NCI-H1930 (cell line): ENCODE measurements around the gene NAIF1.
"Not testable (repeated sequence)": the region's sequence is repeated elsewhere in the genome, so short reads cannot be mapped to it uniquely, and the experiment has no call there.

Source experiments
- DNase-seq, 2 experiments: peaks; one replicate each; lab custom pipeline; 2025; lab: John Stamatoyannopoulos, UW

The NAIF1 gene

GRCh38 chr9:128087262-128087661, 20.1 kb upstream of the NAIF1 start:
- no peak for DNase-seq

- DNase-seq = no peak
These were observed 18.8 kb upstream of the NAIF1 start for GRCh38 chr9:128085943-128086342.

DNA sequence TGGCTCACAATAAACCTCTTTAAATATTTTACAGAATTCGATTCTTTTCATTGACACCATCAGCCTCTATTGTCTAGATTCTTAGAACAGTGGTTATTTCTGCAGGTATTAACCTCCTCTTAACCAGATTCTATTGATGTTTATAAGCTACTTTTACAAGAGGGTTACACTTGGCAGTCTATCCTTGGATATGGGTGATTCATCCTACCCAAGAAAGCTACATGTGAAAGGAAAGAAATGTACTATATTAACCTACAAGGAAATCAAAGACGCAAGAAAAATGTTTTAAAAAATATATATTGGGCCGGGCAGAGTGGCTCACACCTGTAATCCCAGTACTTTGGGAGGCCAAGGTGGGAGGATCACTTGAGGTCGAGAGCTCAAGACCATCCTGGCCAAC, 17.6 kb upstream of the NAIF1 start:
- DNase-seq = no peak

DNA sequence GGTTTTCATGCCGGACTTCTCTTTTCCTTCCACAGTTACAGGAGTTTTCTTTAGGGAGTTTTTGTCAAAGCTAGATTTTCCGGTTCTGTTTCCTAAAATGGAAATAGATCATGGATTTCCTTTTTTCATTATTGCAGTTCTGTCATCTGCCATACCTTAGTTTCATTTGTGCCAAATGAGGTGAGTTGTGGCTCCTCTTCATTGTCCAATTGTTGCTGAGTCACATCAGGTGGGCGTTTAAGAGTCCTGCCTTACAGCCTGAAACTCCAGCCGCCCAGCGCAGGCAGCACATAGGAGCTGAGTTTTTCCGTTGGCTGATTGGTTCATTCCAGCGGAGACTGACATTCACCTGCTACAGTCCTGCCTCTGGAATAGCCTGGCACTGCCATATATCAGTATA, 15.0 kb upstream of the NAIF1 start:
- no peak for DNase-seq

- no peak for DNase-seq
These were observed 13.9 kb upstream of the NAIF1 start for GRCh38 chr9:128081056-128081455.

DNA sequence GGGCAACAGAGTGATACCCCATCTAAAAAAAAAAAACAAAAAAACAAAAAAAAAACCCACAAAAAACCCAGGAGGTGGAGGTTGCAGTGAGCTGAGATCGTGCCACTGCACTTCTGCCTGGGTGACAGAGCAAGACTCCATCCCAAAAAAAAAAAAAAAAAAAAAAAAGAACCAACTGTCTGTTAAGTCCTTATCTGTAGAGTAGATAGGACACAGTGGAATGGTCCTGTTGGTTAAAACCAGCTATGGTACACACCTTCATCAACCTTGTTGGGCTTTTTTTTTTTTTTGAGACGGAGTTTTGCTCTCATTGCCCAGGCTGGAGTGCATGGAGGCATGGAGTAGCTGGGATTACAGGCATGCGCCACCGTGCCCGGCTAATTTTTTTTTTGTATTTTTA, 13.1 kb upstream of the NAIF1 start:
- DNase-seq = no peak

- no peak for DNase-seq
These were observed 11.6 kb upstream of the NAIF1 start for GRCh38 chr9:128078504-128079434.

- no peak for DNase-seq
These were observed 10.9 kb upstream of the NAIF1 start for GRCh38 chr9:128077847-128078503.

DNA sequence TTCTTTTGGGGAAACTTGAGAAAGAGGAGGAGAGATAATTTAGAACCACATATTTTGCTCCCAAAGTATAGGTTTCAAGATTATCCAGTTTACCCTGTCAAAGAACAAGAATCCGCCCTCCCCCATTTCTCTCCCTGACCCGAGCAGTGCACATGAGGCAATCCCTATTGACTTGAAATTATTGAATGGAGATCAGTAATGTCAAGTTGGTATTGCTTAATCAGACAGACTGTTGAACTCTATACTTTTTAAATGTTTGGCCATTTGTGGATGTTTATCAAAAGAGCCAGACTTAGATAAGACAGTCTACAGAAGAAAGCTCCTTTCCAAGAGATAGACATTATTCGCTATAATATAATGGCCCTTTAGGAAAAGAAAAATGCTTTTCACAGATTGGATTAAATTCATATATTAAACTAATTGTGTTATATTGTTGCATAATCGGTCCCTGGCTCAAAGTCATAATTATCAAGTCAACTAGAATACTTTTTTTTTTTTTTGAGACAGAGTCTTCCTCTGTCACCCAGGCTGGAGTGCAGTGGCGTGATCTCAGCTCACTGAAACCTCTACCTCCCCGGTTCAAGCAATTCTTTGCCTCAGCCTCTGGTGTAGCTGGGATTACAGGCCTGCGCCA, 6.2 kb upstream of the NAIF1 start:
- DNase-seq = no peak

DNA sequence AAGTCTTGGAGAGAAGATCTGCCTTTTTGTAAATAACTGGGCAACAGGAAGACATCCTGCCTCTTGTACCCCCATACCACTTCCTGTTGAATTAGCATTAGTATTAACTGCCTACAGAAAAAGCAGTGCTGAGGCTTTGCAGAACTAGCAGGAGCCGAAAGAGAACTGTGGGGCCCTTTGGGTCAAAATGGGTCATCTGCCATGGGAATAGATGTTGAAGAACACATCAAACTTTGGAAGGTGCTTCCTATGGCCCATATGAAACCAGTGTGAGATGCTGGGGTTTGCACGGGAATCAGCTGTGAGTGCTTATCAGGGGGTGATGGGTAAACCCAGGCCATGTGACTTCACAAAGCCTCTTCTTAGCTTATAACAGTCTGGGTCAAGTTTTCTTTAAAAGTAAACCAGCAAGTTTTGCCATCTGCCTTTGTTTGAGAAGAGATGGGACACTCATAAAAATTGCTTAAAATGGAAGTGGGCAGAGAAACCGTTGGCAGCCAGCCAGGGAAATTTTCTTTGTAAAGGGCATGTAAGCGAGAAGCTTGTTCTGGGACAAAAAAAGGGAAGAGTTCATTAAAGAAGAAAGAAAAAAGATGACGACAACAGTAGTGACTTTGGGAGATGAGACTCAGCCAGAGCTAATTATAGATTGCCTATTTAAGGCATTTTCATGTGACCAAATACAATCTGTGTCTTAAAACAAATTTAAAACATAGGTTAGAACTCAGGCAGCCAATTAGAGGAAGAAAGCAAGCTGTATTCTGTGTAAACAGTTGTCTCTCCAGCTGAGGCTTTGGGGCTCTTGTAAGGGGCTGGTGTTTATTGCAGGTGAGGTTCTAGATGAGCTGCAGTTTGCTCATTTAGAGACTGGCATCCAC, 5.3 kb upstream of the NAIF1 start:
- peak in 1 of 2 experiments; percentile 38 for DNase-seq

GRCh38 chr9:128071475-128071874, 4.4 kb upstream of the NAIF1 start:
- DNase-seq = not testable (repeated sequence)

- DNase-seq = no peak
These were observed 3.8 kb upstream of the NAIF1 start for GRCh38 chr9:128070874-128071273.

DNA sequence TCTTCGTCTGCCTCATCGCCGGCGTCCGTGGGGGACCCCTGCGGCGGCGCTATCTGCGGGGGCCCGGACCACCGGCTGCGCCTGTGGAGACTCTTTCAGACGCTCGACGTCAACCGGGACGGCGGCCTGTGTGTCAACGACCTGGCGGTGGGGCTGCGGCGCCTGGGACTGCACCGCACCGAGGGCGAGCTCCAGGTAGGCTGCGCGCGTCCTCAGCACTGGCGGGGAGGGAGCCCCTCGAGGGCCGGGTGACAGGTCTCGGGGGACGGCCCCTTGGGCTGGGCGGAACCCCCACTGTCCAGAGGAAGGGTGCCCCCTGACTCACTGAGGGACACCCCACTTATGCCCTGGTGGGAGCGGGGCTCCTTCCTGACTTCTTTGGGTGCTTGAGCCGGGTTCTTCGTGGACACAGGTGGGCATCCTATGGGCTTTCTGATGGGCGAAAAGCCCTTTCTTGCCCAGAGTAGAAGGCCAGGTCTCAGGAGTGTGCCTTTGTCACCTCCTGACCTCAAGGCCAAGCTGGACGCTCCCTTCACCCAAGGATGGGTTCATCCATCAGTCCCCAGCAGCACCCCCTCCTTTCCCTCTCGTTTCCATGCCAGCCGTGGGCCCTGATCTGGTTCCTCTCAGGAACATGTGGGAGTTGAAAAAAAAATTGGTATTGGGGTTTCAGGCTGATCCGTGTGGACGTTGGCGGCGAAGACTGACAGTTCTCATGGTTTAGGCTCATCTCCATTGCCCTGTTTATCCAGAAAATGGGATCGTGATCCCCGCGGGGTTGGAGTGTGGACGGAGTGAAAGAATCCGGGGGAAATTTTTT, 1.5 kb upstream of the NAIF1 start:
- no peak for DNase-seq

DNA sequence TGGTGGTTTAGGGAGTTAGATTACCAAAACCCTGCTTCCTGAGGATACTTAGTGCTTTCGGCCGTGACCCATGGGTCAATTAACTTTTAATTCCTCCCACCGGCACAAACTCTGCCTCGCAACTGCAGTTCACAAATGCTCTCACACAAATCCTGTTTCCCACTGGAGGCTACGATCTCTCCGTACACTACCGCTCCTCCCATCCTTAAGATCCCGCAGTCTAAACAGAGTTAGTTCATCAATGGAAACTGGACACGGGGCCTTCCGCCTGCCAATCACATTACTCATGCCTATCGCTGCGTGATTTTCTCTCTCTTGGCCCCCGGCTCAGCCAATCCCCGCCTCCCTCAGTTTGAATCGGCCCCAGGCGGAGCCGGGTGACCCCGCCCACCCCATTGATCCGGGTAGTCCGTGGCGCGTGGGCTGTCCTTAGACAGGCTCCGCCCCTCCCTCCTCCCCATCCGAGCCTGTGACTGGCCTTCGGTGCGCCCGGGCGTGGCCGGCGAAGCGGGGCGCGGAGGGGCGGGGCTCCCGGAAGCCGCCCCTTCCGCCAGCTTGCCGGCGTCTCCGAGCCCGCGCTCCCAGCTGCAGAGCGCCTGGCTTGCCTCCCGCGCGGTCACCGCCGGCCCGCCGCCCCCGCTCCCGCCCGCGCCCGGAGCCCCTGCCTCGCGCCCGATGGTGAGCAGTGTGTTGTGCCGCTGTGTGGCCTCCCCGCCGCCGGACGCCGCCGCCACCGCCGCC, 695 bp upstream of the NAIF1 start, which contains the start of gene SLC25A25:
Gene SLC25A25 (plus strand): TSS at position 588 of the 741 bp plus-strand sequence. CDS start 88 bp downstream, at position 676.
- DNase-seq = peak; percentile 98

DNA sequence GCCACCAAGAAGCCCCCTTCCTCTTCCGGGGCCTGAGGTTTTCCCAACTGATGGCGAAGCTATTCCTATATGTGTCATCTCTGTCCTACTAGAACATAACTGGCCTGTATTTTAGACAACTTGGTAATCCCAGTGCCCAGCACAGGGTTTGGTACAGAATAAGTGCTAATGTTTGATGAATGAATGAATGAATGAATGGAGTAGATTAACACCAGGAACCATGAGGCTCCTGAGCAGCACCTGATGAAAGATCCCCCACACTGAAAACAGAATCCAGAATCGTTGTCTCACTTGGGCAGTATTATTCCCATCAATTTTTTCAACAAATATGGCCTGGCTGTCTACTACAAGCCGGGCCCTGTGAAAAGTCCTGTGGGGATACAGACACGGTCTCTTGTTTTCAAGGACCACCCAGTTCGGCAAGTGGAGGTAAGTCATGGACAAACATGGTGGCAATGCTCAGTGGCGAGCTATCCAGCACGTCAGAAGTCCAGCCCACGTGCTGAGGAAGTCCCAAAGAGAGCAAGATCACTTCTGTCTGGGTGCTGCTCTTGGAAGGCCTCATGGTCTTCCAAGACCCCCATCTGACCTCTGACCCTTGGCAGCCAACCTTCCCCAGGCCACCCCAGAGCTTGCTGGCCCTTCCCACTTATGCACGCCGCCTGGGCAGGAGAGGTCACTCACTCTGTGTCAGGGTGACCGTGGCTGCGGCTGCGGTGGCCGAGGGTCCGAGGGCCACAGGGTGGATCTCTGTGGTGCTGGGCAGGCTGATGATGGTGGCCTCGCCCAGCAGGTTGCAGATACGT, 1.0 kb downstream of the NAIF1 start:
- DNase-seq = no peak

GRCh38 chr9:128062846-128063831, 4.0 kb downstream of the NAIF1 start:
- DNase-seq = no peak

- DNase-seq = no peak
These were observed 4.8 kb downstream of the NAIF1 start for GRCh38 chr9:128062279-128062678.
